PC-3 (cell line): ENCODE data around the gene CBL. TPM values are rescaled to one million over a fixed set of nuclear protein-coding genes. Genes with fewer than 3 reads are reported as not detected.

ENCODE experiments used
- ATAC-seq: fragments of 200-7000 bp; cut with Tn5 transposase; 2 replicates; pipeline ENCODE4 v1.9.1; 2020; ENCODE audit warnings: mild to moderate bottlenecking, moderate library complexity
- BruUV-seq: library from RNA; stranded (reverse); fragments of 400-500 nt; replicated peaks from 2 replicates; lab custom pipeline; 2021; lab: Mats Ljungman, UMichigan
- CTCF ChIA-PET: fragments of 300-600 bp; sonication (Branson Sonifier 250); formaldehyde crosslinking; loops from one replicate; lab custom pipeline; 2022; ENCODE audit warnings: antibody characterized with exemption; lab: Charles Lee
- POLR2A ChIA-PET: fragments of 300-600 bp; sonication (Branson Sonifier 250); formaldehyde crosslinking; loops from one replicate; lab custom pipeline; 2022; ENCODE audit warnings: antibody characterized with exemption; ENCODE audit not compliant: unreplicated experiment; lab: Charles Lee
- DNase-seq: peaks from one replicate; pipeline ENCODE4 v3.0.0-alpha.2; 2015
- H2AFZ ChIP-seq: fragments of 300-600 bp; sonication (generic); 2 replicates; pipeline ENCODE4 v1.6.0; 2016; ENCODE audit warnings: antibody characterized with exemption, low read length
- H3F3A ChIP-seq: fragments of 300-600 bp; sonication (generic); one replicate; pipeline ENCODE4 v1.6.0; 2017; ENCODE audit warnings: antibody characterized with exemption, low read length, control low read depth, mild to moderate bottlenecking; ENCODE audit not compliant: unreplicated experiment
- H3K27ac ChIP-seq: fragments of 300-600 bp; sonication (generic); 2 replicates; pipeline ENCODE4 v1.5.1; 2016; ENCODE audit warnings: mild to moderate bottlenecking, low read length
- H3K27me3 ChIP-seq: fragments of 300-600 bp; sonication (generic); 2 replicates; pipeline ENCODE4 v1.6.1; 2016; ENCODE audit warnings: low read length, mixed read lengths
- H3K36me3 ChIP-seq: fragments of 300-600 bp; sonication (generic); 2 replicates; pipeline ENCODE4 v1.6.1; 2016; ENCODE audit warnings: low read depth, mixed run types, low read length, mixed read lengths
- H3K4me1 ChIP-seq: fragments of 300-600 bp; sonication (generic); 2 replicates; pipeline ENCODE4 v1.5.1; 2016; ENCODE audit warnings: low read length; ENCODE audit not compliant: insufficient read depth
- H3K4me2 ChIP-seq: fragments of 300-600 bp; sonication (generic); 2 replicates; pipeline ENCODE4 v1.6.0; 2016; ENCODE audit warnings: low read length
- H3K4me3 ChIP-seq: fragments of 300-600 bp; sonication (generic); 2 replicates; pipeline ENCODE4 v1.5.1; 2016; ENCODE audit warnings: mild to moderate bottlenecking, low read length, mixed read lengths
- H3K79me2 ChIP-seq: fragments of 300-600 bp; sonication (generic); 2 replicates; pipeline ENCODE4 v1.6.1; 2017; ENCODE audit warnings: low read length, mixed read lengths
- H3K9ac ChIP-seq: fragments of 300-600 bp; sonication (generic); 2 replicates; pipeline ENCODE4 v1.6.0; 2016; ENCODE audit warnings: mild to moderate bottlenecking, low read length
- H3K9me2 ChIP-seq: fragments of 300-600 bp; sonication (generic); replicated peaks from 2 replicates; pipeline ENCODE4 v1.6.1; 2016; ENCODE audit warnings: mixed run types, low read length, mixed read lengths
- H3K9me3 ChIP-seq: fragments of 300-600 bp; sonication (generic); 2 replicates; pipeline ENCODE4 v1.6.1; 2016; ENCODE audit warnings: low read length, mixed read lengths
- H4K20me1 ChIP-seq: fragments of 300-600 bp; sonication (generic); 2 replicates; pipeline ENCODE4 v1.6.1; 2016; ENCODE audit warnings: low read length, mixed read lengths
- EZH2 ChIP-seq: fragments of 300-600 bp; sonication (generic); IDR thresholded peaks from one replicate; pipeline ENCODE4 v1.6.1; 2017; ENCODE audit warnings: antibody characterized with exemption, mild to moderate bottlenecking, low read length; ENCODE audit not compliant: unreplicated experiment
- EZH2phosphoT487 ChIP-seq: fragments of 300-600 bp; sonication (generic); IDR thresholded peaks from 2 replicates; pipeline ENCODE4 v1.6.1; 2018; ENCODE audit warnings: mild to moderate bottlenecking, antibody characterized with exemption, low read length, borderline replicate concordance
- intact Hi-C: fragments of 100-400 bp; cut with micrococcal nuclease; formaldehyde crosslinking; loops from 2 replicates; pipeline ENCODE4 v1.9.0; 2023
- total RNA-seq: library from RNA; depleted of rRNA; stranded (reverse); fragments of >200 nt; gene quantifications from 2 replicates; pipeline ENCODE4 v1.2.3, GENCODE V29; 2014
- TF ChIP-seq, protein P1 (sequence below): fragments of 300-600 bp; sonication (generic); conservative IDR thresholded peaks from 2 replicates; pipeline ENCODE4 v1.5.1; 2017; ENCODE audit warnings: antibody characterized with exemption, low read depth, mild to moderate bottlenecking, low read length

The CBL gene
- total RNA-seq, 1 experiment from 2014 or later = 11.4 TPM

DNA sequence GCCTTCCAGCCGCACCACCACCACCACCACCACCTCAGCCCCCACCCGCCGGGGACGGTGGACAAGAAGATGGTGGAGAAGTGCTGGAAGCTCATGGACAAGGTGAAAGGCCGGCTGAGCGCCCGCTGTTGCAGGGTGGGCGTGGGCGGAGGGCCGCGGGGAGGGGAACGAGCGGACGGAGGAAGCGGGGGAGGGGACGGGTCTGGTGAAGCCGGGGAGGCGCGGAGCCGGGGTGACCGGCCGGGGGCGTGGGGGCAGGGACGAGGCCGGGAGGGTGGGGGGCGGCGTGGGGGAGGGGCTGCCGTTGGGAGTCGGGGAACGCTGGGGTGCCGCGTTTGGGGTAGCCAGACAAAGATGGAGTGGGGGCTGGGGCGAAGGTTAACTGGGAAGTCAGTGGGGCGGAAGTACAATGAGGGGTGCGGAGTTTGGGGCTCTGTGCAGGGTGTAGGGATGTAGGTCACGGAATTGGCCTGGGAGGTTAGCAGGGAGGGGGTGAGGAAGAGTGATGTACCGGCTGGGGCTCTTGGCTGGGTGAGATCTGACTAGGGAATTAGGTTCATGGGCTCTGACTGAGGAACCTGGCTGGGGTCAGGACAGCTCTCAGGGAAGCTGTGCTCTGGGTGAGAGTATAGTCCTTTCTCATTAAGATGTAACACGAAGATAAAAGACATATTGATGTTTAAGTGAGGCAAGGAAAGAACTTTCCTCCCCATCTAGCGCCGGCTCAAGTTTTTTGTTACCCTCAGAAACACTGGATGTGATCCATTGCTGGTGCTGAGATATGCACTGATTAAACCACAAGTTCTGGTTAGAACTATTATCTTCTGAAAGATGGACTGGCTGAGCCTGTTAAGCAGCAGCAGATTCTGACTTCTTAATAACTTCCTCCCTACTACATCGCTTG lies 624 bp downstream of the CBL start:
- ChIA-PET POLR2A (interaction anchor here (0.6 to 0.8 kb wide), 2 partner anchors 23 to 139 kb away, joined by 3 to 4 read pairs; partner anchors contain the start of gene VPS11), CTCF (interaction anchor here (0.5 to 1.1 kb wide), 11 partner anchors 66 to 268 kb away, joined by 3 to 5 read pairs (median 3); no protein-coding TSS in a partner anchor)
- Histone ChIP-seq H4K20me1 (0 out of 2 replicates have a peak, but pooled peaks cover 7% of the 10 kb centered on the region), H2AFZ (peak overlapping the region; percentile 100), H3K4me1 (peaks cover 18% of the 10 kb centered on the region), H3K27ac (peak overlapping the region; percentile 29; the same call in 1 of the 2 replicates), H3K79me2 (peaks cover 55% of the 10 kb centered on the region), H3K4me3 (peak overlapping the region; percentile 99), H3F3A (no peaks in the 10 kb centered on the region), H3K4me2 (peak overlapping the region; percentile 90), H3K27me3 (no peaks in the 10 kb centered on the region), H3K9me3 (no peaks in the 10 kb centered on the region), H3K9ac (peak overlapping the region; percentile 87), H3K36me3 (no peaks in the 10 kb centered on the region), H3K9me2 (no peaks in the 10 kb centered on the region)
- DNase-seq (peak; percentile 42), ATAC-seq (peak; percentile 31)
- intact Hi-C loops = loop anchor here (1.0 to 5.0 kb wide), 2 partner anchors 78 to 116 kb away; no protein-coding TSS in a partner anchor
- no peak for TF ChIP-seq EZH2
- TF ChIP-seq EZH2phosphoT487 = no peak
- TF ChIP-seq, protein P1, sequence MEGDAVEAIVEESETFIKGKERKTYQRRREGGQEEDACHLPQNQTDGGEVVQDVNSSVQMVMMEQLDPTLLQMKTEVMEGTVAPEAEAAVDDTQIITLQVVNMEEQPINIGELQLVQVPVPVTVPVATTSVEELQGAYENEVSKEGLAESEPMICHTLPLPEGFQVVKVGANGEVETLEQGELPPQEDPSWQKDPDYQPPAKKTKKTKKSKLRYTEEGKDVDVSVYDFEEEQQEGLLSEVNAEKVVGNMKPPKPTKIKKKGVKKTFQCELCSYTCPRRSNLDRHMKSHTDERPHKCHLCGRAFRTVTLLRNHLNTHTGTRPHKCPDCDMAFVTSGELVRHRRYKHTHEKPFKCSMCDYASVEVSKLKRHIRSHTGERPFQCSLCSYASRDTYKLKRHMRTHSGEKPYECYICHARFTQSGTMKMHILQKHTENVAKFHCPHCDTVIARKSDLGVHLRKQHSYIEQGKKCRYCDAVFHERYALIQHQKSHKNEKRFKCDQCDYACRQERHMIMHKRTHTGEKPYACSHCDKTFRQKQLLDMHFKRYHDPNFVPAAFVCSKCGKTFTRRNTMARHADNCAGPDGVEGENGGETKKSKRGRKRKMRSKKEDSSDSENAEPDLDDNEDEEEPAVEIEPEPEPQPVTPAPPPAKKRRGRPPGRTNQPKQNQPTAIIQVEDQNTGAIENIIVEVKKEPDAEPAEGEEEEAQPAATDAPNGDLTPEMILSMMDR = no peak
- TSS peak; percentile 61 for BruUV-seq

DNA sequence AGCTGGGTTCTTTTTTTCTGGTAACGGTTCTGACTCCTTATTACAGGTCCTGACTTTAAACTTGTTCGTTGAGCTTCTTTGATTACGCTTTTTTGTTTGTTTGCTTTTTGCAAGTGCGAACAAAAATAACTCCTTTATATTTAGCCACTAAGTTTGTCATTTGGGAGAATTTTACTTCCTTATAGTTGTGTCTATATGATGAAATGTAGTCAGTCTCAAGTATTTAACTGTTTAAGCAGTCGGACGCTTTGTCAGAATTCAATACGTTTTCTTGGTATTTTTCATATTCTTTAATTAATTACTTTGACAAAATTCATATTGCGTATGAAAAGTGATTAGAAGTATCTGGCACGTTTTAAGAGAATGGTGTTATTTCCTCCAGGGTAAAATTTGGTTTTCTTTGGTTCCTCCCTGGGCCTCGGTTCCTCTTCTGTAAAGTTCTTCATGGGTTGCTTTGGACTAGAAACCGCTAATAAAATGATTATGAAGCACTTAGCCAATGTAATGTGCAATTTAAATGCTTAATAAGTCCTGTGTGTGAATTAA lies 1.3 kb downstream of the CBL start:
- Histone ChIP-seq H2AFZ (peak overlapping the region; percentile 47; the same call in 1 of the 2 replicates), H3K79me2 (peaks cover 58% of the 10 kb centered on the region), H3K27ac (no peak overlapping the region), H3K9me2 (no peaks in the 10 kb centered on the region), H3K27me3 (no peaks in the 10 kb centered on the region), H3K36me3 (no peaks in the 10 kb centered on the region), H3K4me1 (peaks cover 18% of the 10 kb centered on the region), H4K20me1 (0 out of 2 replicates have a peak, but pooled peaks cover 7% of the 10 kb centered on the region), H3F3A (no peaks in the 10 kb centered on the region), H3K9ac (peak overlapping the region; percentile 87), H3K4me3 (peak overlapping the region; percentile 99), H3K4me2 (peak overlapping the region; percentile 90), H3K9me3 (no peaks in the 10 kb centered on the region)
- BruUV-seq = no TSS peak
- intact Hi-C loops = loop anchor here (5.0 kb wide), 1 partner anchor 115 kb away; no protein-coding TSS in a partner anchor
- DNase-seq (no peak), ATAC-seq (no peak)
- TF ChIP-seq EZH2phosphoT487 (no peak), EZH2 (no peak)
- TF ChIP-seq, protein P1 = no peak
- ChIA-PET CTCF (interaction anchor here (0.5 to 1.0 kb wide), 2 partner anchors 76 to 77 kb away, joined by 3 to 5 read pairs; no protein-coding TSS in a partner anchor), POLR2A (no interaction called here)
